GM19395 (cell line): ENCODE results near the gene C17orf50.

Experiments used
- ATAC-seq: cut with Tn5 transposase; IDR thresholded peaks from one replicate; pipeline ENCODE4 v1.9.1; 2021; ENCODE audit warnings: mild to moderate bottlenecking, moderate library complexity; ENCODE audit not compliant: unreplicated experiment

The C17orf50 gene

DNA sequence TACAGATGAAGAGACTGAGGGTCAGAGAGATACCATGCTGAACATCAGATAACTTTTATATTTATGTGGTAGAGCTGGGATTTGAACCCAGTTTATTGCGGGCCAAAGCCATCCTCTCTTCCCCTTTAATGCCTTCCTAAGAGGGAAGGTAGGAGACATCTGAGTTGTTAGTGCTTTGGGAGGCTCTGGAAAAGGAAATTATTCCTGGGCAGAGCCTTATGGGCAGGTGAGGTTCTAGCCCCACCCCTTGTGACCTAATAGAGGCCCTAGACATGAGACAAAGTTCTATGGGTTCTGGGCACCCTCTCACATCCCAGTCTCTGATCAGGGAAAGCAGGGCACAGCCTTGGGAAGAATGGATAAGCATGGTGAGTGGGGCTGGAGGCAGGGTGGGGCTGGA lies at the start of gene C17orf50:
Gene C17orf50 (plus strand): TSS at position 301 of the 400 bp plus-strand sequence. CDS start 55 bp downstream, at position 356.
- no peak for ATAC-seq

GRCh38 chr17:35710950-35711349 lies 49.7 kb upstream of the C17orf50 start:
- ATAC-seq = no peak

DNA sequence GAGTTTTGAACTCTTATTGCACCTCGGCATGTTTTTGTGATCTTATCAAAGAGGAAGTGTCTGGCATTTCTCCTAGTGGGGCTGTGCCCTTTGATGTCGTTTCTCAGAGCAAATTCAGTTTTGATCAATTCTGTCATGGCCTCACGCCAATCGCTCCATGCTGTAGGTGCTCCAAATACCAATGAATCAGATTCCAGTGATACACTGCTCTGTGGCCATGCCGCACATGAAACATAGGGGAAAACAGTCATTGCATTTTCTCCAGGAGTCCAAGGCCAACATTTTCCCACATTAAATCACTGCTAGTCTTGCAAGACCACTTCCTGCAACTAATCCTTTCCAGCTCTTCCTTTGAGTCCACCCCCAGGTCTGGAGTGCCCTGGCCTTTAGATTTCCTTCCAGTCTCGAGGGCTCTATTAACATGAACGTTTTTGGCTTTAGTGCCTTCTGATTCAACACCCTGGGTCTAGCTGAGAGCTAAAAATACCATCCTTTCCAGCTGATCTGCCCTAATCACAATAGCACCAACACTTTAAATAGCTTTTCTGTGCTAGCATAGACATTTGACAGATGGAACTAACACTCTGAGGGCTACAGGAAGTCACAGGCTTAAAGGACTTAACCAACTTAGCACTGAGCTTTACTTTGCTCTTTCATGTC lies 47.5 kb upstream of the C17orf50 start:
- no peak for ATAC-seq

GRCh38 chr17:35714988-35715387 lies 45.7 kb upstream of the C17orf50 start:
- no peak for ATAC-seq

GRCh38 chr17:35715416-35715815 lies 45.3 kb upstream of the C17orf50 start:
- no peak for ATAC-seq

- ATAC-seq = no peak
These were observed 44.5 kb upstream of the C17orf50 start for GRCh38 chr17:35716173-35716572.

DNA sequence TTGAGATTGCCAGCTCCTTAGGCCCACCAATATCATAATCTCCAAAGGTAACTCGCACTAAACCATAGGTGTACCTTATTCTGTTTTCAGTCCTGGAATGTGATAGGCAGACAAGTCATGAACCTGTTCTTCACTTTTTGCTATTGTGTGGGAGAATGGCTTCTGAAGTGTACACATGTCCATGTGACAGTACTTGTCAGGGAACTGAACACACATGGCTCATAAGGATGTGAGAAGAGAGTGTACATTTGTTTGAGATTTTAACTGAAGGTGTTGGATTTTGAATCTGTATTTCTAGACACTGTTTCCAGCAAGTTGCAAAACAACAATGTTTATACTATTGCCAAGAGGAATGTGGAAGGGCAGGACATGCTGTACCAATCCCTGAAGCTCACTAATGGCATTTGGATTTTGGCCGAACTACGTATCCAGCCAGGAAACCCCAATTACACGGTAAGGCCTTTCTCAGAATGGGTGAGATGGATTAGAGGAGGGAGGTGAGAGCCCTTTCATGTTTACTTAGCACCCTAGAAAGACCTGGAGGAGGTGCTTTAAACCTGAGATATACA lies 43.7 kb upstream of the C17orf50 start:
- no peak for ATAC-seq

GRCh38 chr17:35717475-35717874 lies 43.2 kb upstream of the C17orf50 start:
- no peak for ATAC-seq

GRCh38 chr17:35723735-35724134 lies 37.0 kb upstream of the C17orf50 start:
- no peak for ATAC-seq

DNA sequence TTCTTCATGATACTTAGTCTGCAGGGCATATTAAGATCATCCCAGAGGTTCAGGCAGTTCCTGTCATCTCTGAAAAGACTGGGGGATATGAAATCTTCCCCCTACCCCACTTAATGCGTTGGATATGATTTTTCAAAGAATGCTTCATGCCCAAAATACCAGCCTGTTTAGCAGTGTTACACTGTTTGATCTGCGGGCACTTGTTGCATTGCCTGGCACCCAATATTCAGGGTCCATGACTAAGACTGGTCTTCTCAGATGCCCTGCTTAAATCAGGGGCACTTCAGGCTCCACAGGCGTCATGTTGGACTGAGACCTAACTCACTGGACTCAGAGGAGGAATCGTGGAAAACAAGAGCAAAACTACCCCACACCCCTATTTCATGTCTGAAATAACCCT lies 35.6 kb upstream of the C17orf50 start:
- ATAC-seq = no peak

- ATAC-seq = no peak
These were observed 34.9 kb upstream of the C17orf50 start for GRCh38 chr17:35725802-35726126.

- ATAC-seq = no peak
These were observed 34.3 kb upstream of the C17orf50 start for GRCh38 chr17:35726127-35726952.

- ATAC-seq = no peak
These were observed 33.7 kb upstream of the C17orf50 start for GRCh38 chr17:35726953-35727460.

DNA sequence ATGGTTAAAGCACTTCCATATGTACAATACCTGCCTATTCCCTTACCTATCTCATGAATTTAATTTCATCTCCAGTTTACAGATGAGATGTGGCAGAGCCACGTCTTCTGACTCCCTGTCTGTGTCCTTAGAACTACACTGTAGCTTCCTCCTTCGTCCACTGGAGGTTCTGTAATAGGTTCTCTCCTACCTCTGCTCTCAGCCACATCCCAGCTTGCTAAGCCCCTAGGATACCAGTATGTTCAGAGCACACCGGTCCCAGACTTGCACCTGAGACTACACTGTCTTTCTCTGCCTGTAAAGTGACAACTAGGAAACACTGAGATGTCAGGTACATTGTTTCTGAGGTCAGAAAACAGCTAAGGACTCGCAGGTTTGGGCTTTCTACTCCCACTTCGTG lies 33.1 kb upstream of the C17orf50 start:
- ATAC-seq = no peak

- no peak for ATAC-seq
These were observed 32.1 kb upstream of the C17orf50 start for GRCh38 chr17:35728551-35728950.

- no peak for ATAC-seq
These were observed 31.3 kb upstream of the C17orf50 start for GRCh38 chr17:35729405-35729833.

GRCh38 chr17:35730400-35731005 lies 30.2 kb upstream of the C17orf50 start:
- no peak for ATAC-seq

GRCh38 chr17:35731239-35731916 lies 29.3 kb upstream of the C17orf50 start, which contains the start of gene RASL10B:
TSS of gene RASL10B (plus strand) at chr17:35731639. CDS start at chr17:35735185, 3,546 bp downstream.
- no peak for ATAC-seq

GRCh38 chr17:35731917-35732805 lies 28.5 kb upstream of the C17orf50 start:
- ATAC-seq = no peak

DNA sequence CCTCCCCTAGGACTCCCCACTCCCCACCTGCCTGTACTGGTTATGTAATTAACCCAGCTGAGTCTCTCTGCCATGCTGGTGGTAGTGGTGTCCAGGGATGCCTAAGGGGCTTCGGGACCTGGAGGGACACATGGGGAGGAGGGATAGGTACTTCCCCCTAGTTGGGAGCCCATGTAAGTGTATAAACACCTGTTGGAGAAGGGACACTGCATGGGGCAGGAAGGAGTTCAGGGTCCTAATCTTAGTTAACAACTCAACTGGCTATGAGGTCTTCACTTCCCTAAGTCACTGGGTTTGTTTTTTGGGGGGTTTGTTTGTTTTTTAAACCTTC lies 27.9 kb upstream of the C17orf50 start:
- ATAC-seq = no peak
